K562 (cell line): Measurements from ENCODE around the gene ADGRE1. TPM values are rescaled to one million over a fixed set of nuclear protein-coding genes. Genes with fewer than 3 reads are reported as not detected.

Source experiments
- ATAC-seq: fragments of 200-7000 bp; cut with Tn5 transposase; 3 replicates; pipeline ENCODE4 v1.9.1; 2020; ENCODE audit warnings: moderate library complexity
- BruUV-seq: library from RNA; stranded (reverse); fragments of 400-500 nt; replicated peaks from 2 replicates; lab custom pipeline; 2021; lab: Mats Ljungman, UMichigan
- CTCF ChIA-PET: fragments of 300-600 bp; formaldehyde crosslinking; extraction: SDS; loops from one replicate; lab custom pipeline; 2021; ENCODE audit warnings: low intra/inter-chr PET ratio; lab: Yijun Ruan, JAX
- POLR2A ChIA-PET: fragments of 300-600, 350-650 bp; sonication (Branson Sonifier 250); formaldehyde crosslinking; extraction: SDS; loops from one replicate; lab custom pipeline; 2021; ENCODE audit warnings: antibody characterized with exemption, inconsistent platforms; lab: Yijun Ruan, JAX
- DNase-seq, 4 experiments: peaks; one replicate each; pipeline versions ENCODE4 v3.0.0 to v3.0.0-alpha.2; 2011 to 2018; ENCODE audit warnings: low spot score in 3 of 4, mixed read lengths in 3 of 4; ENCODE audit errors: extremely low read depth in 1 of 4
- FAIRE-seq: peaks from 2 replicates; lab custom pipeline; 2011; peaks lifted over from hg19 to GRCh38; lab: Jason Lieb, UNC
- H2AFZ ChIP-seq: 2 replicates; pipeline ENCODE4 v1.6.0; 2011; ENCODE audit warnings: low read depth, low read length, control low read depth, inconsistent platforms
- H3K27ac ChIP-seq: fragments of 200-600 bp; 3 replicates; pipeline ENCODE4 v1.8.0; 2011; ENCODE audit warnings: low read depth, mild to moderate bottlenecking, control low read depth, inconsistent platforms, low read length, moderate library complexity, mixed read lengths; ENCODE audit errors: extremely low read depth
- H3K27me3 ChIP-seq, 2 experiments: fragments of 300-600 bp in 1 of 2; 2 replicates in 1 of 2; 3 replicates in 1 of 2; pipeline versions ENCODE4 v1.6.0 to v1.8.0; 2011; ENCODE audit warnings: inconsistent platforms in 2 of 2, low read length in 2 of 2, mild to moderate bottlenecking in 1 of 2, mixed read lengths in 1 of 2, moderate library complexity in 1 of 2; ENCODE audit not compliant: control insufficient read depth in 2 of 2, insufficient read depth in 2 of 2
- H3K36me3 ChIP-seq: fragments of 300-600 bp; 3 replicates; pipeline ENCODE4 v1.8.0; 2011; ENCODE audit warnings: mild to moderate bottlenecking, low read length, inconsistent platforms; ENCODE audit not compliant: control insufficient read depth, insufficient read depth
- H3K4me1 ChIP-seq, 2 experiments: fragments of 200-600 bp in 1 of 2; replicated peaks in 1 of 2; 2 replicates in 1 of 2; 3 replicates in 1 of 2; pipeline versions ENCODE4 v1.5.1 to v1.8.0; 2011; ENCODE audit warnings: inconsistent platforms in 2 of 2, low read length in 2 of 2, mild to moderate bottlenecking in 1 of 2, mixed read lengths in 1 of 2, moderate library complexity in 1 of 2; ENCODE audit not compliant: control insufficient read depth in 2 of 2, insufficient read depth in 2 of 2
- H3K4me2 ChIP-seq: 2 replicates; pipeline ENCODE4 v1.6.1; 2011; ENCODE audit warnings: low read length, control low read depth, inconsistent platforms, mixed read lengths; ENCODE audit not compliant: insufficient read depth
- H3K4me3 ChIP-seq: fragments of 200-600 bp; sonication (generic), shearing (Covaris generic); 2 replicates; pipeline ENCODE4 v1.5.1; 2016; ENCODE audit warnings: control low read depth, inconsistent platforms
- H3K79me2 ChIP-seq: fragments of 200-600 bp; 3 replicates; pipeline ENCODE4 v1.8.0; 2011; ENCODE audit warnings: low read length, inconsistent platforms; ENCODE audit not compliant: control insufficient read depth, insufficient read depth
- H3K9ac ChIP-seq, 2 experiments: 2 replicates each; pipeline versions ENCODE4 v1.6.0 to v1.6.1; 2011; ENCODE audit warnings: low read depth in 2 of 2, low read length in 2 of 2, control low read depth in 1 of 2, inconsistent platforms in 1 of 2, mild to moderate bottlenecking in 1 of 2, mixed read lengths in 1 of 2; ENCODE audit not compliant: insufficient read depth in 1 of 2
- H3K9me1 ChIP-seq: one replicate; pipeline ENCODE4 v1.6.0; 2011; ENCODE audit warnings: inconsistent platforms, mild to moderate bottlenecking, low read length, moderate library complexity; ENCODE audit not compliant: control insufficient read depth, insufficient read depth
- H3K9me3 ChIP-seq: replicated peaks from 2 replicates; pipeline ENCODE4 v1.5.1; 2011; ENCODE audit warnings: low read depth, low read length, inconsistent platforms; ENCODE audit not compliant: control insufficient read depth, insufficient read depth
- H4K20me1 ChIP-seq: replicated peaks from 2 replicates; pipeline ENCODE4 v1.6.1; 2011; ENCODE audit warnings: low read length, inconsistent platforms, mixed read lengths; ENCODE audit not compliant: control insufficient read depth, insufficient read depth
- CBX5 ChIP-seq: IDR thresholded peaks from 2 replicates; pipeline ENCODE4 v1.6.1; 2014; ENCODE audit warnings: low read depth, borderline replicate concordance
- CTCF ChIP-seq, 3 experiments: IDR thresholded peaks in 2 of 3; conservative IDR thresholded peaks in 1 of 3; 2 replicates each; pipeline ENCODE4 v1.5.1; 2011 to 2012; ENCODE audit warnings: low read length in 3 of 3, mild to moderate bottlenecking in 3 of 3, control low read depth in 2 of 3, improper control_type of control experiment in 1 of 3, inconsistent platforms in 1 of 3, low read depth in 1 of 3, mixed read lengths in 1 of 3, moderate library complexity in 1 of 3; ENCODE audit not compliant: insufficient read depth in 2 of 3
- DACH1 ChIP-seq: fragments of 450-650 bp; IDR thresholded peaks from 2 replicates; pipeline ENCODE4 v1.6.1; 2018; ENCODE audit not compliant: partially characterized antibody
- ELK3 ChIP-seq: fragments of 450-650 bp; formaldehyde crosslinking; IDR thresholded peaks from 2 replicates; pipeline ENCODE4 v1.4.0; 2020; ENCODE audit warnings: mild to moderate bottlenecking
- GABPB1 ChIP-seq: sonication (generic); formaldehyde crosslinking; IDR thresholded peaks from 2 replicates; pipeline ENCODE4 v1.8.0; 2022; ENCODE audit warnings: mild to moderate bottlenecking, missing genetic modification reagents
- JUN ChIP-seq, 2 experiments: sonication (generic) in 1 of 2; formaldehyde crosslinking in 1 of 2; IDR thresholded peaks; 2 replicates each; pipeline versions ENCODE4 v1.6.1 to v1.8.0; 2012 to 2022; ENCODE audit warnings: borderline replicate concordance in 2 of 2, mild to moderate bottlenecking in 2 of 2, improper control_type of control experiment in 1 of 2, low read depth in 1 of 2, low read length in 1 of 2, missing genetic modification reagents in 1 of 2
- JUNB ChIP-seq: fragments of 450-650 bp; formaldehyde crosslinking; conservative IDR thresholded peaks from 2 replicates; pipeline ENCODE4 v1.4.0; 2020; ENCODE audit warnings: mild to moderate bottlenecking
- MBD1 ChIP-seq: fragments of 250-450 bp; sonication (Bioruptor Pico); IDR thresholded peaks from 2 replicates; pipeline ENCODE4 v1.8.0; 2022; ENCODE audit warnings: inconsistent platforms
- NFE2L1 ChIP-seq: fragments of 450-650 bp; IDR thresholded peaks from 2 replicates; pipeline ENCODE4 v1.6.1; 2016; ENCODE audit warnings: missing genetic modification characterization, low read depth, mild to moderate bottlenecking, missing compliant biosample characterization, moderate library complexity, borderline replicate concordance
- NR2C2 ChIP-seq, 2 experiments: fragments of 200-800 bp in 1 of 2; sonication (Bioruptor generic) in 1 of 2; sonication (generic) in 1 of 2; formaldehyde crosslinking in 1 of 2; IDR thresholded peaks; 2 replicates each; pipeline versions ENCODE4 v1.6.1 to v1.8.0; 2016 to 2022; ENCODE audit warnings: mild to moderate bottlenecking in 1 of 2, missing compliant biosample characterization in 1 of 2, missing genetic modification characterization in 1 of 2, missing genetic modification reagents in 1 of 2
- ZNF280B ChIP-seq: fragments of 250-450 bp; sonication (Bioruptor Pico); IDR thresholded peaks from 2 replicates; pipeline ENCODE4 v1.5.1; 2021; ENCODE audit warnings: mild to moderate bottlenecking
- ZNF3 ChIP-seq: fragments of 250-450 bp; sonication (Bioruptor Pico); IDR thresholded peaks from 2 replicates; pipeline ENCODE4 v1.5.0; 2021; ENCODE audit warnings: mild to moderate bottlenecking, moderate library complexity
- ZNF584 ChIP-seq: fragments of 200-800 bp; sonication (Bioruptor generic); IDR thresholded peaks from 2 replicates; pipeline ENCODE4 v1.6.1; 2016; ENCODE audit warnings: low read depth, mild to moderate bottlenecking, missing genetic modification characterization, missing compliant biosample characterization
- WGBS: fragments of 100-300 bp; shearing (Covaris generic); methylation state at CpG from one replicate; pipeline ENCODE4 v1.1.6; 2016; ENCODE audit warnings: low coverage, mixed read lengths; ENCODE audit not compliant: insufficient coverage; ENCODE audit errors: missing lambda C conversion rate; 5-methylcytosine and 5-hydroxymethylcytosine counted together
- in situ Hi-C: fragments of 300-500 bp; cut with MboI; formaldehyde crosslinking; loops from 4 replicates; pipeline ENCODE4 v1.15.0; 2018; ENCODE audit warnings: inconsistent platforms, mixed read lengths
- intact Hi-C: fragments of 100-400 bp; cut with micrococcal nuclease; formaldehyde crosslinking; loops from 2 replicates; pipeline ENCODE4 v1.14.2; 2022
- polyA plus RNA-seq, 8 experiments: library from polyadenylated mRNA; depleted of rRNA in 4 of 8; stranded (reverse) in 5 of 8; unstranded in 3 of 8; fragments of >200 nt; fragmentation: Nextera tagmentation in 2 of 8; fragmentation: Illumina TruSeq in 1 of 8; extraction: Ambion mirVana in 2 of 8; extraction: Trizol in 1 of 8; gene quantifications; 2 replicates each; pipeline versions ENCODE4 v1.2.1 to v1.2.3, GENCODE V29; 2011 to 2014; ENCODE audit warnings: inconsistent platforms in 1 of 8, missing spikeins in 1 of 8
- total RNA-seq, 7 experiments: library from RNA; depleted of rRNA in 6 of 7; stranded (reverse); fragments of >200 nt in 6 of 7; fragmentation: Illumina TruSeq in 2 of 7; extraction: Trizol in 2 of 7; gene quantifications; 2 replicates each; pipeline versions ENCODE4 v1.2.1 to v1.2.3, GENCODE V29; 2011 to 2021; ENCODE audit warnings: low replicate concordance in 1 of 7

The ADGRE1 gene
- total and polyA plus RNA-seq, 9 of the 15 experiments (the other 6 are each of a cell fraction or from before 2014, with no cell fraction given) = 0.09 to 0.49 (median 0.25) TPM; not detected in 1

GRCh38 chr19:6952956-6953355 lies 65.6 kb downstream of the ADGRE1 start:
- FAIRE-seq (peak; percentile 60), DNase-seq (peak in 1 of 4 experiments; percentile 4), ATAC-seq (no peak)
- H3K9me1 ChIP-seq = no peaks in the 10 kb centered on the region
- no TSS peak for BruUV-seq
- 10% methylated on average over 9 of the region's 9 CpGs for WGBS
- no peaks in the 10 kb centered on the region for H3K4me1 ChIP-seq
- no peaks in the 10 kb centered on the region for H3K36me3 ChIP-seq
- ChIA-PET CTCF (no interaction called here), POLR2A (no interaction called here)
- no peak overlapping the region for H3K4me3 ChIP-seq
- H3K4me2 ChIP-seq = no peak overlapping the region
- H3K79me2 ChIP-seq = no peaks in the 10 kb centered on the region
- in situ Hi-C loops (no loop called here), intact Hi-C loops (no loop called here)
- no peak overlapping the region for H3K9ac ChIP-seq
- no peaks in the 10 kb centered on the region for H3K9me3 ChIP-seq
- H3K27ac ChIP-seq = no peak overlapping the region
- H4K20me1 ChIP-seq = no peaks in the 10 kb centered on the region
- H3K27me3 ChIP-seq = peaks cover 0 to 7% of the 10 kb centered on the region in 2 experiments; a peak in 1 of 5 replicates
- H2AFZ ChIP-seq = no peak overlapping the region
- TF ChIP-seq ZNF584 (CRISPR knock-in tag) (no peak), MBD1 (CRISPR knock-in tag) (no peak), ZNF280B (no peak), JUNB (CRISPR knock-in tag) (no peak), ELK3 (CRISPR knock-in tag) (no peak), ZNF3 (CRISPR knock-in tag) (no peak), GABPB1 (CRISPR knock-in tag) (peak; percentile 62; the same call in 1 of the 2 replicates), CTCF (IDR thresholded peaks at IDR 0.05 in 2 of 3, conservative IDR thresholded peaks at IDR 0.05 in 1 of 3; ENCODE audit: insufficient read depth in 2 of 3, low read depth in 1 of 3, low read length in 3 of 3) (peak in 2 of 3 experiments; percentile 22 to 29; a peak in 2 of 6 replicates), NFE2L1 (no peak), JUN (IDR thresholded peaks at IDR 0.05; ENCODE audit: borderline replicate concordance, low read depth, low read length) (no peak), JUN (CRISPR knock-in tag; IDR thresholded peaks at IDR 0.05; ENCODE audit: borderline replicate concordance) (no peak), NR2C2 (CRISPR knock-in tag; IDR thresholded peaks at IDR 0.05) (peak; percentile 83; the same call in 1 of the 2 replicates), NR2C2 (tag; IDR thresholded peaks at IDR 0.05) (peak; percentile 84), CBX5 (no peak), DACH1 (no peak)
